NOMO-1 (cell line): Measurements from ENCODE around the gene H2AZ2.
"Not testable (repeated sequence)": the region's sequence is repeated elsewhere in the genome, so short reads cannot be mapped to it uniquely, and the experiment has no call there.

ENCODE experiments used
- DNase-seq, 2 experiments: peaks; one replicate each; lab custom pipeline; 2025; ENCODE audit not compliant: unreplicated experiment in 2 of 2; lab: John Stamatoyannopoulos, UW

H2AZ2 gene

GRCh38 chr7:44823255-44823781 is 24.6 kb downstream of the H2AZ2 start:
- no peak for DNase-seq

GRCh38 chr7:44819292-44819691 is 28.6 kb downstream of the H2AZ2 start:
- DNase-seq = no peak

- DNase-seq = no peak
These were observed 33.0 kb downstream of the H2AZ2 start for GRCh38 chr7:44814919-44815318.

- DNase-seq = no peak
These were observed 36.3 kb downstream of the H2AZ2 start for GRCh38 chr7:44811571-44811970.

GRCh38 chr7:44811093-44811492 is 36.8 kb downstream of the H2AZ2 start:
- DNase-seq = no peak

GRCh38 chr7:44808914-44809393 is 38.9 kb downstream of the H2AZ2 start:
- DNase-seq = no peak

- no peak for DNase-seq
These were observed 41.9 kb downstream of the H2AZ2 start for GRCh38 chr7:44805950-44806349.

- not testable (repeated sequence) for DNase-seq
These were observed 43.9 kb downstream of the H2AZ2 start for GRCh38 chr7:44803828-44804519.

GRCh38 chr7:44802418-44803025 is 45.4 kb downstream of the H2AZ2 start:
- no peak for DNase-seq

- DNase-seq = no peak
These were observed 46.0 kb downstream of the H2AZ2 start for GRCh38 chr7:44801890-44802289.

- DNase-seq = no peak
These were observed 47.9 kb downstream of the H2AZ2 start for GRCh38 chr7:44799939-44800338.

GRCh38 chr7:44798649-44799305 is 49.1 kb downstream of the H2AZ2 start:
- no peak for DNase-seq

GRCh38 chr7:44797329-44798258 is 50.3 kb downstream of the H2AZ2 start:
- peak; percentile 91 to 92 for DNase-seq

GRCh38 chr7:44796504-44797328 is 51.2 kb downstream of the H2AZ2 start, which contains the start of gene PPIA:
TSS of gene PPIA (plus strand) at chr7:44796681. CDS start at chr7:44796725, 44 bp downstream.
- DNase-seq = peak; percentile 94 to 98

- peak in 1 of 2 experiments; percentile 66 for DNase-seq
These were observed 51.8 kb downstream of the H2AZ2 start for GRCh38 chr7:44796034-44796503.

- DNase-seq = no peak
These were observed 53.6 kb downstream of the H2AZ2 start for GRCh38 chr7:44794331-44794730.

GRCh38 chr7:44793919-44794318 is 54.0 kb downstream of the H2AZ2 start:
- no peak for DNase-seq

GRCh38 chr7:44791278-44792219 is 56.3 kb downstream of the H2AZ2 start:
- DNase-seq = no peak
